A673 (cell line): ENCODE measurements around the gene BICD1. TPM values are rescaled to one million over a fixed set of nuclear protein-coding genes. Genes with fewer than 3 reads are reported as not detected.
A peak's percentile ranks its signal among the peaks of the same experiment; 100 is the strongest.

Experiments used
- BruUV-seq: library from RNA; stranded (reverse); fragments of 400-500 nt; replicated peaks from 2 replicates; lab custom pipeline; 2021; lab: Mats Ljungman, UMichigan
- CTCF ChIA-PET: fragments of 300-600 bp; sonication (Branson Sonifier 250); formaldehyde crosslinking; loops from one replicate; lab custom pipeline; 2022; ENCODE audit warnings: antibody characterized with exemption; lab: Charles Lee
- POLR2A ChIA-PET: fragments of 300-600 bp; sonication (Branson Sonifier 250); formaldehyde crosslinking; loops from one replicate; lab custom pipeline; 2022; ENCODE audit warnings: antibody characterized with exemption; ENCODE audit not compliant: low non-redundant PET; lab: Charles Lee
- DNase-seq: peaks from one replicate; pipeline ENCODE4 v3.0.0-alpha.2; 2015; ENCODE audit warnings: low spot score
- H3K27ac ChIP-seq: fragments of 200-600 bp; sonication (generic); 2 replicates; pipeline ENCODE4 v1.5.1; 2016; ENCODE audit warnings: mixed run types, low read depth, mild to moderate bottlenecking, mixed read lengths, antibody characterized with exemption, low read length; ENCODE audit not compliant: poor library complexity, severe bottlenecking
- H3K27me3 ChIP-seq: fragments of 200-600 bp; sonication (generic); replicated peaks from 2 replicates; pipeline ENCODE4 v1.6.1; 2017; ENCODE audit warnings: mixed run types, low read depth, mild to moderate bottlenecking, mixed read lengths, antibody characterized with exemption, low read length; ENCODE audit not compliant: insufficient read depth, poor library complexity
- H3K36me3 ChIP-seq: fragments of 200-600 bp; sonication (generic); 2 replicates; pipeline ENCODE4 v1.6.1; 2016; ENCODE audit warnings: mixed run types, mild to moderate bottlenecking, mixed read lengths, antibody characterized with exemption, low read length; ENCODE audit not compliant: insufficient read depth, poor library complexity, severe bottlenecking
- H3K4me1 ChIP-seq: fragments of 200-600 bp; sonication (generic); 2 replicates; pipeline ENCODE4 v1.6.1; 2017; ENCODE audit warnings: mixed run types, mild to moderate bottlenecking, mixed read lengths, antibody characterized with exemption, low read length; ENCODE audit not compliant: insufficient read depth, poor library complexity, severe bottlenecking
- H3K4me3 ChIP-seq: fragments of 200-600 bp; sonication (generic); 2 replicates; pipeline ENCODE4 v1.5.1; 2016; ENCODE audit warnings: low read depth, mixed run types, mild to moderate bottlenecking, mixed read lengths, low read length; ENCODE audit not compliant: poor library complexity, severe bottlenecking
- H3K9me3 ChIP-seq: fragments of 200-600 bp; sonication (generic); 2 replicates; pipeline ENCODE4 v1.6.1; 2016; ENCODE audit warnings: mixed run types, low read depth, mild to moderate bottlenecking, mixed read lengths, antibody characterized with exemption, low read length; ENCODE audit not compliant: poor library complexity, severe bottlenecking
- CTCF ChIP-seq: fragments of 300-800, 200-600 bp; sonication (generic); conservative IDR thresholded peaks from 2 replicates; pipeline ENCODE4 v1.5.1; 2017; ENCODE audit warnings: low read depth, mild to moderate bottlenecking, antibody characterized with exemption, low read length, moderate library complexity, mixed read lengths
- EZH2 ChIP-seq: fragments of 200-600 bp; sonication (generic); IDR thresholded peaks from 2 replicates; pipeline ENCODE4 v1.6.1; 2017; ENCODE audit warnings: borderline replicate concordance, low read depth, mild to moderate bottlenecking, mixed read lengths, antibody characterized with exemption, low read length; ENCODE audit not compliant: poor library complexity, severe bottlenecking
- intact Hi-C: fragments of 100-400 bp; cut with micrococcal nuclease; formaldehyde crosslinking; loops from one replicate; pipeline ENCODE4 v1.10.0; 2022; ENCODE audit not compliant: unreplicated experiment
- total RNA-seq: library from RNA; stranded (reverse); gene quantifications from 2 replicates; pipeline ENCODE4 v1.2.3, GENCODE V29; 2021

BICD1 gene
- total RNA-seq, 1 experiment from 2014 or later, result 50.2 TPM

- POLR2A ChIA-PET, result no interaction called here
- H3K27me3 ChIP-seq, result no peaks in the 10 kb centered on the region
- BruUV-seq, result no TSS peak
- no peaks in the 10 kb centered on the region for H3K9me3 ChIP-seq
- no peaks in the 10 kb centered on the region for H3K36me3 ChIP-seq
- no peak for DNase-seq
- TF ChIP-seq CTCF, result no peak
- TF ChIP-seq EZH2, result no peak
- intact Hi-C loops, result loop anchor here (10.0 kb wide), 1 partner anchor 141 kb away; no protein-coding TSS in a partner anchor
- CTCF ChIA-PET, result no interaction called here
- peak overlapping the region; percentile 80 for H3K27ac ChIP-seq
- H3K4me1 ChIP-seq, result peaks cover 18% of the 10 kb centered on the region
- H3K4me3 ChIP-seq, result peak overlapping the region; percentile 79
These were observed 596 bp upstream of the BICD1 start for GRCh38 chr12:32105986-32106516.

DNA sequence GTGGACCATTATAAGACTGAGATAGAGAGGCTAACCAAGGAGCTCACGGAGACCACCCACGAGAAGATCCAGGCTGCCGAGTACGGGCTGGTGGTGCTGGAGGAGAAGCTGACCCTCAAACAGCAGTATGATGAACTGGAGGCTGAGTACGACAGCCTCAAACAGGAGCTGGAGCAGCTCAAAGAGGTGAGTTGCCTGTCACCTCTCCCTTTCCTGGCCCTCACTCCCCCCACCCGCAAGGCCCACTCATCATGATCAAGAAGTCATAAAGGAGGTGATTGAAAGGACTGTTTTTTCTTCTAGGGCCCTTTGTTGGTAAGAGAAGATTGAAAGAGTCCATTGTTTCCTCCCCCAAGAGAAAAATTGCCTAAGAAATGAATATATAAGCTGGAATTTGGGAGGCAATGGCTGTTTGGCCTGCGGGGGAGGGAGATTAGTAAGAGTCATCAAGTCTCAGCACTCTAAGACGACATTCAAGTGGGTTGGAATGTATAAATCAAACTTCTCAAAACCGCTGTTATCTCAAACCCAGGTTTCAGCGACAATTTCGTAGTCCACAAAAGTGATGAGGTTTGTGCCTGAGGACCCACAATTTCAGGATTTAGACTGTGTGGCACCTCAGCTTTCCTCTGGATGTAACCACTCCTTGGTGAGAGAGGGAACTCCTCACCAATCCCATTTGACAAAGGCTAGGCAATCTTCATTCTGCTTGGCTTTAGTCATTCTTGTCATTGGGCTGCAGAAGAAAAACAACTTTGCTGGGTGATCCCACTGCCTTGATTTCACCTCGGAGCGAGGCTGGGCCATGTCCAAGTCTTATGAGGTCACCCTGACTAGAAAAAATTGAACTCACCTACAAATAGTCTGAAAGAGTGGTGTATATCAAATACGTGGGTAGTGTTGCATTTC lies 966 bp downstream of the BICD1 start:
- Histone ChIP-seq H3K4me3 (peak overlapping the region; percentile 79), H3K27ac (peak overlapping the region; percentile 80), H3K4me1 (peaks cover 18% of the 10 kb centered on the region), H3K36me3 (no peaks in the 10 kb centered on the region), H3K27me3 (no peaks in the 10 kb centered on the region), H3K9me3 (no peaks in the 10 kb centered on the region)
- BruUV-seq, result TSS peak; percentile 72
- TF ChIP-seq EZH2 (no peak), CTCF (no peak)
- intact Hi-C loops, result loop anchor here (10.0 kb wide), 1 partner anchor 143 kb away; no protein-coding TSS in a partner anchor
- CTCF ChIA-PET, result interaction anchor here (0.6 to 1.8 kb wide), 2 partner anchors 47 to 705 kb away, joined by 4 read pairs; no protein-coding TSS in a partner anchor
- POLR2A ChIA-PET, result no interaction called here
- DNase-seq, result peak; percentile 42

- POLR2A ChIA-PET, result no interaction called here
- DNase-seq, result no peak
- CTCF ChIA-PET, result no interaction called here
- no TSS peak for BruUV-seq
- Histone ChIP-seq H3K9me3 (no peaks in the 10 kb centered on the region), H3K27me3 (no peaks in the 10 kb centered on the region), H3K4me3 (peak overlapping the region; percentile 79), H3K4me1 (peaks cover 18% of the 10 kb centered on the region), H3K36me3 (no peaks in the 10 kb centered on the region), H3K27ac (no peak overlapping the region)
- intact Hi-C loops, result loop anchor here (10.0 kb wide), 1 partner anchor 144 kb away; no protein-coding TSS in a partner anchor
- TF ChIP-seq CTCF, result no peak
- no peak for TF ChIP-seq EZH2
These were observed 2.1 kb downstream of the BICD1 start for GRCh38 chr12:32108787-32109186.
